Stomach (tissue), 4 donors: ENCODE data around the gene CHST6.

Source experiments
- EP300 ChIP-seq: sonication (generic); formaldehyde crosslinking; IDR thresholded peaks from one replicate; pipeline ENCODE4 v1.6.1; 2017; ENCODE audit warnings: antibody characterized with exemption
- POLR2A ChIP-seq, 4 donors: fragments of 450-650 bp; IDR thresholded peaks; one replicate each; pipeline ENCODE4 v1.6.1; 2016; ENCODE audit warnings: antibody characterized with exemption in 4 of 4, control low read depth in 2 of 4, mild to moderate bottlenecking in 1 of 4, moderate library complexity in 1 of 4
- POLR2AphosphoS5 ChIP-seq, 3 donors: sonication (generic); formaldehyde crosslinking; IDR thresholded peaks; one replicate each; pipeline ENCODE4 v1.6.1; 2016; ENCODE audit warnings: antibody characterized with exemption in 3 of 3
- TF ChIP-seq, protein P1 (sequence below), 7 experiments: fragments of 450-650 bp in 4 of 7; fragments of 200-600 bp in 3 of 7; sonication (generic) in 3 of 7; IDR thresholded peaks; one replicate each; pipeline ENCODE4 v1.5.1; 2016 to 2019; ENCODE audit warnings: antibody characterized with exemption in 7 of 7, control low read depth in 2 of 7, mild to moderate bottlenecking in 1 of 7

- TF ChIP-seq, protein P1, sequence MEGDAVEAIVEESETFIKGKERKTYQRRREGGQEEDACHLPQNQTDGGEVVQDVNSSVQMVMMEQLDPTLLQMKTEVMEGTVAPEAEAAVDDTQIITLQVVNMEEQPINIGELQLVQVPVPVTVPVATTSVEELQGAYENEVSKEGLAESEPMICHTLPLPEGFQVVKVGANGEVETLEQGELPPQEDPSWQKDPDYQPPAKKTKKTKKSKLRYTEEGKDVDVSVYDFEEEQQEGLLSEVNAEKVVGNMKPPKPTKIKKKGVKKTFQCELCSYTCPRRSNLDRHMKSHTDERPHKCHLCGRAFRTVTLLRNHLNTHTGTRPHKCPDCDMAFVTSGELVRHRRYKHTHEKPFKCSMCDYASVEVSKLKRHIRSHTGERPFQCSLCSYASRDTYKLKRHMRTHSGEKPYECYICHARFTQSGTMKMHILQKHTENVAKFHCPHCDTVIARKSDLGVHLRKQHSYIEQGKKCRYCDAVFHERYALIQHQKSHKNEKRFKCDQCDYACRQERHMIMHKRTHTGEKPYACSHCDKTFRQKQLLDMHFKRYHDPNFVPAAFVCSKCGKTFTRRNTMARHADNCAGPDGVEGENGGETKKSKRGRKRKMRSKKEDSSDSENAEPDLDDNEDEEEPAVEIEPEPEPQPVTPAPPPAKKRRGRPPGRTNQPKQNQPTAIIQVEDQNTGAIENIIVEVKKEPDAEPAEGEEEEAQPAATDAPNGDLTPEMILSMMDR (IDR thresholded peaks at IDR 0.05) = no peak
- no peak for TF ChIP-seq POLR2AphosphoS5 (IDR thresholded peaks at IDR 0.05)
- TF ChIP-seq POLR2A (IDR thresholded peaks at IDR 0.05) = no peak
- no peak for TF ChIP-seq EP300
Measured at GRCh38 chr16:75461575-75461974, 33.7 kb downstream of the CHST6 start.
